NT2/D1 (cell line): Measurements from ENCODE around the gene ENGASE.
A peak's percentile ranks its signal among the peaks of the same experiment; 100 is the strongest.
"Not testable (repeated sequence)": the region's sequence is repeated elsewhere in the genome, so short reads cannot be mapped to it uniquely, and the experiment has no call there.

Experiments
- DNase-seq: peaks from one replicate; pipeline ENCODE4 v3.0.0-alpha.2; 2011; ENCODE audit warnings: low read depth, low spot score
- H3K27me3 ChIP-seq: 2 replicates; pipeline ENCODE4 v1.6.0; 2011; ENCODE audit warnings: mild to moderate bottlenecking; ENCODE audit not compliant: insufficient read length, insufficient read depth
- H3K36me3 ChIP-seq: 2 replicates; pipeline ENCODE4 v1.6.1; 2011; ENCODE audit warnings: mild to moderate bottlenecking, low read length, mixed read lengths; ENCODE audit not compliant: insufficient read depth, insufficient read length
- H3K4me1 ChIP-seq: 2 replicates; pipeline ENCODE4 v1.5.1; 2011; ENCODE audit not compliant: insufficient read depth, insufficient read length
- H3K4me3 ChIP-seq: 2 replicates; pipeline ENCODE4 v1.5.1; 2011; ENCODE audit warnings: low read depth; ENCODE audit not compliant: insufficient read length
- H3K9ac ChIP-seq: 2 replicates; pipeline ENCODE4 v1.6.0; 2011; ENCODE audit warnings: low read depth; ENCODE audit not compliant: insufficient read length
- H3K9me3 ChIP-seq: 2 replicates; pipeline ENCODE4 v1.5.1; 2011; ENCODE audit warnings: mild to moderate bottlenecking, low read length; ENCODE audit not compliant: insufficient read depth
- SUZ12 ChIP-seq: IDR thresholded peaks from 2 replicates; pipeline ENCODE4 v1.6.1; 2011; ENCODE audit not compliant: insufficient read length, insufficient read depth; ENCODE audit errors: extremely low read depth
- YY1 ChIP-seq: IDR thresholded peaks from 2 replicates; pipeline ENCODE4 v1.6.1; 2011; ENCODE audit not compliant: insufficient read length, insufficient read depth
- ZNF274 ChIP-seq: IDR thresholded peaks from 2 replicates; pipeline ENCODE4 v1.6.1; 2011; ENCODE audit warnings: mild to moderate bottlenecking, low read depth, low read length

The ENGASE gene

GRCh38 chr17:79071161-79071740, 3.4 kb upstream of the ENGASE start:
- Histone ChIP-seq H3K27me3 (peaks cover 19% of the 10 kb centered on the region), H3K4me3 (no peak overlapping the region), H3K4me1 (no peaks in the 10 kb centered on the region), H3K9ac (no peak overlapping the region), H3K36me3 (no peaks in the 10 kb centered on the region), H3K9me3 (no peaks in the 10 kb centered on the region)
- TF ChIP-seq YY1 (no peak), ZNF274 (no peak), SUZ12 (no peak)
- no peak for DNase-seq

- H3K4me3 ChIP-seq = no peak overlapping the region
- H3K9me3 ChIP-seq = no peaks in the 10 kb centered on the region
- H3K27me3 ChIP-seq = peaks cover 19% of the 10 kb centered on the region
- H3K4me1 ChIP-seq = no peaks in the 10 kb centered on the region
- TF ChIP-seq ZNF274 (no peak), YY1 (no peak), SUZ12 (no peak)
- H3K9ac ChIP-seq = no peak overlapping the region
- peaks cover 4% of the 10 kb centered on the region for H3K36me3 ChIP-seq
- DNase-seq = no peak
Observed at GRCh38 chr17:79072544-79072943, 2.1 kb upstream of the ENGASE start.

- Histone ChIP-seq H3K27me3 (peaks cover 19% of the 10 kb centered on the region), H3K9me3 (no peaks in the 10 kb centered on the region), H3K36me3 (peaks cover 10% of the 10 kb centered on the region), H3K4me1 (no peaks in the 10 kb centered on the region), H3K9ac (no peak overlapping the region), H3K4me3 (no peak overlapping the region)
- TF ChIP-seq ZNF274 (no peak), SUZ12 (no peak), YY1 (no peak)
- DNase-seq = no peak
Observed at GRCh38 chr17:79073016-79073705, 1.5 kb upstream of the ENGASE start.

DNA sequence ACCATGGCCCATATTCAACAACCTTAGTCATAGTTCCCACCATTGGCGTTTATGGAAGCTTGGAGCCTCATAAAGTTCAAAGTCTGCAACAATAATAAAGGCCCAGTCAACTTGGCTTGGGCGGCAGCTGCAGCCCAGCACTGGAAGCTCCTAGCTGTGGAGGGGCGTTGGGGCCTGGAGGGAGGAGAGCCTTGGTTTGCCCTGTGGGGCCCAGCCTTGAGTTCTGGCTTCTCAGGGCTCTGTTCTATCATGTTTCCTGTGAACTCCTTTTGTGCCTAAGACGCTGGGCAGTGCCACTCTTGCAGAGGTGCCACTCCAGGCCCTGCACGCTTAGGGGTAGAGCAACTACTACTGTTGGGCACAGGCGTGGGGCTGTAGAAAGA, 927 bp upstream of the ENGASE start:
- H3K4me1 ChIP-seq = no peaks in the 10 kb centered on the region
- peaks cover 19% of the 10 kb centered on the region for H3K27me3 ChIP-seq
- TF ChIP-seq SUZ12 (no peak), YY1 (no peak)
- H3K4me3 ChIP-seq = no peak overlapping the region
- H3K9ac ChIP-seq = no peak overlapping the region
- peaks cover 15% of the 10 kb centered on the region for H3K36me3 ChIP-seq
- DNase-seq = no peak
- H3K9me3 ChIP-seq = no peaks in the 10 kb centered on the region

- Histone ChIP-seq H3K36me3 (peaks cover 20% of the 10 kb centered on the region), H3K27me3 (peaks cover 19% of the 10 kb centered on the region)
- not testable (repeated sequence) for H3K9me3 ChIP-seq, DNase-seq, H3K9ac ChIP-seq, H3K4me1 ChIP-seq, H3K4me3 ChIP-seq
Observed at GRCh38 chr17:79074121-79074648, 439 bp upstream of the ENGASE start.

- TF ChIP-seq SUZ12 (no peak), YY1 (no peak), ZNF274 (no peak)
- Histone ChIP-seq H3K9me3 (no peaks in the 10 kb centered on the region), H3K9ac (peak overlapping the region; percentile 81), H3K27me3 (peaks cover 19% of the 10 kb centered on the region), H3K36me3 (peaks cover 32% of the 10 kb centered on the region), H3K4me3 (peak overlapping the region; percentile 68), H3K4me1 (no peaks in the 10 kb centered on the region)
- no peak for DNase-seq
Observed at GRCh38 chr17:79075446-79075750, 774 bp downstream of the ENGASE start.

- peaks cover 19% of the 10 kb centered on the region for H3K27me3 ChIP-seq
- H3K9ac ChIP-seq = peak overlapping the region; percentile 81
- TF ChIP-seq YY1 = no peak
- no peak for TF ChIP-seq SUZ12
- TF ChIP-seq ZNF274 = no peak
- H3K4me3 ChIP-seq = no peak overlapping the region
- no peak for DNase-seq
- no peaks in the 10 kb centered on the region for H3K4me1 ChIP-seq
- H3K36me3 ChIP-seq = peaks cover 37% of the 10 kb centered on the region
- no peaks in the 10 kb centered on the region for H3K9me3 ChIP-seq
Observed at GRCh38 chr17:79075861-79076406, 1.3 kb downstream of the ENGASE start.
